RWPE2 (cell line): Measurements from ENCODE around the gene NUDT6.

Experiments used
- ATAC-seq: fragments of 200-7000 bp; cut with Tn5 transposase; 3 replicates; pipeline ENCODE4 v1.9.1; 2021; ENCODE audit warnings: low read depth
- DNase-seq: peaks from one replicate; pipeline ENCODE4 v3.0.0-alpha.2; 2020; ENCODE audit warnings: low spot score
- H3K27ac ChIP-seq: fragments of 450-650 bp; 2 replicates; pipeline ENCODE4 v1.5.1; 2017; ENCODE audit warnings: mild to moderate bottlenecking; ENCODE audit not compliant: poor library complexity, severe bottlenecking
- H3K27me3 ChIP-seq: fragments of 250-450 bp; sonication (Bioruptor Pico); 2 replicates; pipeline ENCODE4 v1.5.1; 2021; ENCODE audit warnings: mild to moderate bottlenecking, moderate library complexity; ENCODE audit not compliant: insufficient read depth, poor library complexity, severe bottlenecking
- H3K36me3 ChIP-seq: fragments of 250-450 bp; sonication (Bioruptor Pico); 2 replicates; pipeline ENCODE4 v1.5.1; 2020; ENCODE audit warnings: low read depth, mild to moderate bottlenecking, moderate library complexity
- H3K4me1 ChIP-seq: fragments of 250-450 bp; sonication (Bioruptor Pico); 2 replicates; pipeline ENCODE4 v1.5.1; 2021; ENCODE audit warnings: mild to moderate bottlenecking, moderate library complexity; ENCODE audit not compliant: insufficient read depth, poor library complexity, severe bottlenecking
- H3K4me3 ChIP-seq: fragments of 250-450 bp; sonication (Bioruptor Pico); 2 replicates; pipeline ENCODE4 v1.5.1; 2021; ENCODE audit warnings: mild to moderate bottlenecking, moderate library complexity; ENCODE audit not compliant: severe bottlenecking
- H3K9me3 ChIP-seq: fragments of 250-450 bp; sonication (Bioruptor Pico); 2 replicates; pipeline ENCODE4 v1.5.1; 2021; ENCODE audit warnings: mild to moderate bottlenecking, moderate library complexity; ENCODE audit not compliant: severe bottlenecking
- TF ChIP-seq, protein P1 (sequence below): fragments of 450-650 bp; IDR thresholded peaks from one replicate; pipeline ENCODE4 v1.5.1; 2017; ENCODE audit warnings: mild to moderate bottlenecking, moderate library complexity; ENCODE audit not compliant: poor library complexity, severe bottlenecking

The NUDT6 gene, protein sequence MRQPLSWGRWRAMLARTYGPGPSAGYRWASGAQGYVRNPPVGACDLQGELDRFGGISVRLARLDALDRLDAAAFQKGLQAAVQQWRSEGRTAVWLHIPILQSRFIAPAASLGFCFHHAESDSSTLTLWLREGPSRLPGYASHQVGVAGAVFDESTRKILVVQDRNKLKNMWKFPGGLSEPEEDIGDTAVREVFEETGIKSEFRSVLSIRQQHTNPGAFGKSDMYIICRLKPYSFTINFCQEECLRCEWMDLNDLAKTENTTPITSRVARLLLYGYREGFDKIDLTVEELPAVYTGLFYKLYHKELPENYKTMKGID

DNA sequence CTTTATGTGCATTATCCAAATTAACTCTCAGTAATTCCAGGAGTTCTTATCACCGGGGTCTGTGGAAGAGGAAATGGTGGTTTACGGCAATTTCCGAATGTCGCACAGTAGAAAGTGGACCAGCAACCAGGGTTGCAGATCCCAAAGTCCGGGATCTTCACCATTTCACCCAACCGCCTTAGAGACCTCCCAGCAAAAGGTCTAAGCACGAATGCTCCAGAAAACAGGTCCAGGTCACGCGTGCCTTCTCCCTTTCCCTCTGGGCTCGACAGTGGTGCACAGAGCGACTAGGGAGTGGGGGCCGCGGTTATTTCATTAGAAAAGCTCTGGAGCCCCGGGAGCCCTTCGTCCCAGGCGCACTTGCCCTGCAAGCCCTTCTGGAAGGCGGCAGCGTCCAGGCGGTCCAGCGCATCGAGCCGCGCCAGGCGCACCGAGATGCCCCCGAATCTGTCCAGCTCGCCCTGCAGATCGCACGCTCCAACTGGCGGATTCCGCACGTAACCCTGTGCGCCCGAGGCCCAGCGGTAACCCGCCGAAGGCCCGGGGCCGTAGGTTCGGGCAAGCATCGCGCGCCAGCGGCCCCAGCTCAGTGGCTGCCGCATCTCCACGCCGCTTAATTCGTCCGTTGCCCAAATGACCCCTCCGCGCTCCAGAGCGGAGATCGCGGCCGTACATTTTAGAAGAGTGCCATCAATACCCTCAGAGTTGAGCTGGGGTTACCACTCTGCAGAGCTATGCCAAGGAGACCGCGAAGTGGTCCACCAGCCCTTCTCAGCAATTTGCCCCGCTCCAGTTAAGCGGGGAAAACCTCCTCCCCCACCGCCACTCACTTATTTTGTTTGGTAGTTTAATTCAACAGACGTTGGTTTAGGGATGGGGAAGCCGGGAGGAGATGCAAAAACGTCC, at the start of gene NUDT6:
Gene NUDT6, minus strand, starts transcription at position 627 of the 906 bp plus-strand sequence. Its CDS starts 25 bp downstream, at position 602.
- Histone ChIP-seq H3K36me3 (peaks cover 13% of the 10 kb centered on the region; the same call in 1 of the 2 replicates), H3K4me1 (peaks cover 10% of the 10 kb centered on the region), H3K27me3 (no peaks in the 10 kb centered on the region), H3K9me3 (no peaks in the 10 kb centered on the region), H3K27ac (peak within 1 kb of the TSS; percentile 64), H3K4me3 (peak within 1 kb of the TSS; percentile 69)
- DNase-seq (peak; percentile 40), ATAC-seq (peak; percentile 82)
- TF ChIP-seq, protein P1, sequence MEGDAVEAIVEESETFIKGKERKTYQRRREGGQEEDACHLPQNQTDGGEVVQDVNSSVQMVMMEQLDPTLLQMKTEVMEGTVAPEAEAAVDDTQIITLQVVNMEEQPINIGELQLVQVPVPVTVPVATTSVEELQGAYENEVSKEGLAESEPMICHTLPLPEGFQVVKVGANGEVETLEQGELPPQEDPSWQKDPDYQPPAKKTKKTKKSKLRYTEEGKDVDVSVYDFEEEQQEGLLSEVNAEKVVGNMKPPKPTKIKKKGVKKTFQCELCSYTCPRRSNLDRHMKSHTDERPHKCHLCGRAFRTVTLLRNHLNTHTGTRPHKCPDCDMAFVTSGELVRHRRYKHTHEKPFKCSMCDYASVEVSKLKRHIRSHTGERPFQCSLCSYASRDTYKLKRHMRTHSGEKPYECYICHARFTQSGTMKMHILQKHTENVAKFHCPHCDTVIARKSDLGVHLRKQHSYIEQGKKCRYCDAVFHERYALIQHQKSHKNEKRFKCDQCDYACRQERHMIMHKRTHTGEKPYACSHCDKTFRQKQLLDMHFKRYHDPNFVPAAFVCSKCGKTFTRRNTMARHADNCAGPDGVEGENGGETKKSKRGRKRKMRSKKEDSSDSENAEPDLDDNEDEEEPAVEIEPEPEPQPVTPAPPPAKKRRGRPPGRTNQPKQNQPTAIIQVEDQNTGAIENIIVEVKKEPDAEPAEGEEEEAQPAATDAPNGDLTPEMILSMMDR: no peak

DNA sequence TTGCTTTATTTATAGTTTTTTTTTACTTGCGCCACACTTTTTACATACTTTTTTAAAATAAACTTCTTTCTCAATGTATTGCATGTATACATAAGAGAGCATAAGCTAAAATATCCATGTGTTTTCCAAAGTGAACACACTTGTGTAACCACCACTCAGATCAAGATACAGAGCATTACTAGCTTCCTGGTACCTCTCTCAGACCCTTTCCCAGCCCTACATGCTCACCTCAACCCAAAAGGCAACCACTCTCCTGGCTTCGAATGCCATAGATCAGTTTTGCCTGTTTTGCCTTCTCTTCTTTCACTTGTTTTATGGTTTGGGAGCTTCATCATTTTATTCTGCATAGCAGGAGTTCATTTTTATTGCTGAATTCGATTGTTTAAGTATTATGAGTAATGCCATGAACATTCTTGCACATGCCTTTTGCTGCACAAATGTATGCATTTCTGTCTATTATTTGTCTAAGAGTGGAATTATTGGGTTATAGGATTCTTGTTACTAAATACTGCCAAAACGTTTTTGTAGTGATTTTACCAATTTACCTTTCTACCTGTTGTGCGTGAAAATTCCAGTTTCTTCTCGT, 45.9 kb upstream of the NUDT6 start:
- ATAC-seq (peak; percentile 87), DNase-seq (no peak)
- Histone ChIP-seq H3K27me3 (no peaks in the 10 kb centered on the region), H3K4me3 (no peak overlapping the region), H3K9me3 (no peaks in the 10 kb centered on the region), H3K4me1 (peaks cover 11% of the 10 kb centered on the region), H3K27ac (peak overlapping the region; percentile 42), H3K36me3 (0 out of 2 replicates have a peak, but pooled peaks cover 3% of the 10 kb centered on the region)
- TF ChIP-seq, protein P1: no peak

DNA sequence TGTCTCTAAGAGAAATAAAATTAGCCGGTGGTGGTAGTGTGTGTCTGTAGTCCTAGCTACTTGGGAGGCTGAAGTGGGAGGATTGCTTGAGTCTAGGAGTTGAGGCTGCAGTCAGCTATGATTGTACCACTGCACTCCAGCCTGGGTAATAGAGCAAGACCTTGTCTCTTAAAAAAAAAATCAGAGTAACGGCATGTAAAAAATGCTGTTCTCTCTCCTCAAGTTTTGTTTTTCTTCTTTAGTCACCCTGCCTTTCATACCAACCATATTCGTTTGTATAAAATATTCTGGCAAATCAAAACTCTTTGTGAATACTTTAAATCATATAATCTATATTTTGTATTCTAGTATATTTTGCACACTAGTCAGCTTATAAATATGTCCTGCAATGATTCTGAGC, 44.8 kb upstream of the NUDT6 start:
- TF ChIP-seq, protein P1: no peak
- Histone ChIP-seq H3K36me3 (no peaks in the 10 kb centered on the region), H3K4me3 (no peak overlapping the region), H3K9me3 (no peaks in the 10 kb centered on the region), H3K4me1 (peaks cover 15% of the 10 kb centered on the region), H3K27me3 (no peaks in the 10 kb centered on the region), H3K27ac (no peak overlapping the region)
- no peak for ATAC-seq
- DNase-seq: no peak

DNA sequence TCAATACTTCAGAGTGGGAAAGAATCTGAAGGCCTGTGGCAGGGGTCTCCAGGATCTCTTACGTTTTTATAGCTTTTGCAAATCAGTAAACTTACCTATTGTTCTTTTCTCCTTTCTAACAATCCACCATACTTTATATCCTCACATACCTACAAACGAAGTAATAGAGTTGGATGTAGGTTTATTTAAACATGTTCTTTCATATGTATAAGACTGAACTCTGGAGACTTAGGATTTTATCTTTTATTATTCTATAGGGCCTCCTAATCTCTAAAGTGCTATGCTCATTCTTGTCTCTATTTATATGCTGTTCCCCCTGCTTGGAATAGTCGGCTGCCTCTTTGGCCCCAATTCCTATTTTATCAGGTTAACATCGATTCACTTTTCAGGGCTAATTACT, 43.8 kb upstream of the NUDT6 start:
- H3K27ac ChIP-seq: no peak overlapping the region
- TF ChIP-seq, protein P1: no peak
- peaks cover 15% of the 10 kb centered on the region for H3K4me1 ChIP-seq
- ATAC-seq: no peak
- H3K4me3 ChIP-seq: no peak overlapping the region
- no peaks in the 10 kb centered on the region for H3K36me3 ChIP-seq
- no peaks in the 10 kb centered on the region for H3K27me3 ChIP-seq
- H3K9me3 ChIP-seq: no peaks in the 10 kb centered on the region
- DNase-seq: no peak
